ENCODE results near the gene SCAPER.

The SCAPER gene

GRCh38 chr15:76664895-76665294 is 240.2 kb downstream of the SCAPER start:
- no peak overlapping the region for H3K27ac ChIP-seq (ENCODE audit: low read length)
- H3K27me3 ChIP-seq (ENCODE audit: insufficient read depth, low read length): no peaks in the 10 kb centered on the region
- H3K4me3 ChIP-seq (ENCODE audit: low read length): no peak overlapping the region
- no peaks in the 10 kb centered on the region for H3K4me1 ChIP-seq (ENCODE audit: insufficient read depth, low read length)
- no peaks in the 10 kb centered on the region for H3K9me3 ChIP-seq (ENCODE audit: insufficient read depth, low read depth, low read length)
- H3K36me3 ChIP-seq (ENCODE audit: insufficient read depth, low read depth, low read length): no peaks in the 10 kb centered on the region
- no peak overlapping the region for H3K9ac ChIP-seq (ENCODE audit: low read depth, low read length)

GRCh38 chr15:76664411-76664810 is 240.7 kb downstream of the SCAPER start:
- no peaks in the 10 kb centered on the region for H3K4me1 ChIP-seq (ENCODE audit: insufficient read depth, low read length)
- no peaks in the 10 kb centered on the region for H3K36me3 ChIP-seq (ENCODE audit: insufficient read depth, low read depth, low read length)
- no peak overlapping the region for H3K4me3 ChIP-seq (ENCODE audit: low read length)
- H3K27me3 ChIP-seq (ENCODE audit: insufficient read depth, low read length): no peaks in the 10 kb centered on the region
- H3K9ac ChIP-seq (ENCODE audit: low read depth, low read length): no peak overlapping the region
- no peaks in the 10 kb centered on the region for H3K9me3 ChIP-seq (ENCODE audit: insufficient read depth, low read depth, low read length)
- H3K27ac ChIP-seq (ENCODE audit: low read length): no peak overlapping the region

DNA sequence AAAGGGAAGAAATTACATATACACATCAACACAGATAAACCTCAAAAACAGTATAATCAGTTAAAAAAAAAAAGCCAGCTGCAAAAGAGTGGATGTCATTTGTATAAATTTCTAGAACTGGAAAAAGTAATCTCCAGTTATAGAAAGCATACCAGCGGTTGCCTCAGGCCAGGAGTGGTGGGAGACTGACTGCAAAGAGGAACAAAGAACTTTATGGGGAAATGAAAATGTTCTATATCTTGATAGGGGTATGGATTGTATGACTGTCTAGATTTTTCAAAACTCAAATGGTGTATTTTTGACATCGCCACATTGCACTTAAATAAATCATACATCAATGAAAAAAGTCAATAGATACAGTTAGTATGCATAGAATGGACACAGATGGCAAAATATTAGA is 241.6 kb downstream of the SCAPER start:
- Histone ChIP-seq H3K4me1 (ENCODE audit: insufficient read depth, low read length) (no peaks in the 10 kb centered on the region), H3K36me3 (ENCODE audit: insufficient read depth, low read depth, low read length) (no peaks in the 10 kb centered on the region), H3K4me3 (ENCODE audit: low read length) (no peak overlapping the region), H3K9ac (ENCODE audit: low read depth, low read length) (no peak overlapping the region), H3K27ac (ENCODE audit: low read length) (no peak overlapping the region), H3K27me3 (ENCODE audit: insufficient read depth, low read length) (no peaks in the 10 kb centered on the region), H3K9me3 (ENCODE audit: insufficient read depth, low read depth, low read length) (no peaks in the 10 kb centered on the region)

GRCh38 chr15:76648732-76649444 is 256.3 kb downstream of the SCAPER start:
- Histone ChIP-seq H3K9ac (ENCODE audit: low read depth, low read length) (no peak overlapping the region; the same call in 1 of the 2 replicates), H3K4me1 (ENCODE audit: insufficient read depth, low read length) (peaks cover 3% of the 10 kb centered on the region; the same call in 1 of the 2 replicates), H3K27ac (ENCODE audit: low read length) (no peak overlapping the region), H3K36me3 (ENCODE audit: insufficient read depth, low read depth, low read length) (no peaks in the 10 kb centered on the region), H3K4me3 (ENCODE audit: low read length) (no peak overlapping the region), H3K27me3 (ENCODE audit: insufficient read depth, low read length) (no peaks in the 10 kb centered on the region), H3K9me3 (ENCODE audit: insufficient read depth, low read depth, low read length) (no peaks in the 10 kb centered on the region)

DNA sequence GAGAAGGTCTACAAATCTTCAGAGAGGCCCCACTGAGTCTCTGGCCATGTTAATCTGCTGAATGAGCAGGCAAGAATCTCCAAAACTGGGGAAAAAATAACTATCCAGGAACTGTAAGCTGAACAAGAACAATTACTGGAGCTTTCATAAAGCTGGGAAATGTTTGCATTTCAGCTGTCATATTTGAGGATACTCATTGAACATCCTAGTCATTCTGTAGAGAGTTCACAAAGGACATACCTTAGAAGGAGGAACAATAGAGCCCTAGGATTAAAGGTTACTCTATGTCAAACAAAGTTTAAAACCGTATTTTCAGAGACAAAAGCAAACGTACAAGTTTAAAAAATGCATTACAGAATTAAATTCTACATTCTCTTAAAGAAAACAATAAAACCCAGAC is 257.5 kb downstream of the SCAPER start:
- no peak overlapping the region for H3K9ac ChIP-seq (ENCODE audit: low read depth, low read length)
- H3K4me1 ChIP-seq (ENCODE audit: insufficient read depth, low read length): peaks cover 3% of the 10 kb centered on the region; the same call in 1 of the 2 replicates
- H3K4me3 ChIP-seq (ENCODE audit: low read length): peak overlapping the region; percentile 23; the same call in 1 of the 2 replicates
- H3K27me3 ChIP-seq (ENCODE audit: insufficient read depth, low read length): no peaks in the 10 kb centered on the region
- no peaks in the 10 kb centered on the region for H3K36me3 ChIP-seq (ENCODE audit: insufficient read depth, low read depth, low read length)
- H3K27ac ChIP-seq (ENCODE audit: low read length): no peak overlapping the region
- H3K9me3 ChIP-seq (ENCODE audit: insufficient read depth, low read depth, low read length): no peaks in the 10 kb centered on the region

GRCh38 chr15:76644646-76645045 is 260.5 kb downstream of the SCAPER start:
- no peaks in the 10 kb centered on the region for H3K9me3 ChIP-seq (ENCODE audit: insufficient read depth, low read depth, low read length)

DNA sequence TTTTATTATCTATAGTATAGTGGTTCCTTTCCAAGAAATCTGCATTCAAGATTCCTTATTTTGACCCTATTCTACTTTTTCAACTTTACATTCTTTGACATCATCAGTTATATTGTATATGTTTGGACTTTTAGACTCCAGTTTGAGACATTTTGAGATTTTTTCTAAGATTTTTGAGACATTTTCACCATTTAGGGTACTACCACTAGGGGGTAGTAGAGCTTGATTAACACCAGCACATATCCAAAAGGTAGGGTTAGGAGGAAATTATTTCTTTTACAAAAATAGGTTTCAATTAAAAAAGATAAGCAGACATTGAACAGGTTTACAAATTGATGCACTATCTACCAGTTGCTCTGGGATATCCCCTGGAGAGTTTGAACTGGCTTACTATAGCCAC is 262.5 kb downstream of the SCAPER start:
- H3K4me3 ChIP-seq (ENCODE audit: low read length): no peak overlapping the region
- H3K27ac ChIP-seq (ENCODE audit: low read length): no peak overlapping the region
- no peaks in the 10 kb centered on the region for H3K27me3 ChIP-seq (ENCODE audit: insufficient read depth, low read length)
- H3K4me1 ChIP-seq (ENCODE audit: insufficient read depth, low read length): peaks cover 3% of the 10 kb centered on the region; the same call in 1 of the 2 replicates
- H3K36me3 ChIP-seq (ENCODE audit: insufficient read depth, low read depth, low read length): no peaks in the 10 kb centered on the region
- no peak overlapping the region for H3K9ac ChIP-seq (ENCODE audit: low read depth, low read length)
- H3K9me3 ChIP-seq (ENCODE audit: insufficient read depth, low read depth, low read length): no peaks in the 10 kb centered on the region

More at GRCh38 chr15:76644646-76645045, 260.5 kb downstream of the SCAPER start:
- Histone ChIP-seq H3K4me3 (ENCODE audit: low read length) (no peak overlapping the region), H3K27me3 (ENCODE audit: insufficient read depth, low read length) (no peaks in the 10 kb centered on the region), H3K27ac (ENCODE audit: low read length) (no peak overlapping the region), H3K36me3 (ENCODE audit: insufficient read depth, low read depth, low read length) (no peaks in the 10 kb centered on the region), H3K9ac (ENCODE audit: low read depth, low read length) (no peak overlapping the region), H3K4me1 (ENCODE audit: insufficient read depth, low read length) (peaks cover 3% of the 10 kb centered on the region; the same call in 1 of the 2 replicates)

- Histone ChIP-seq H3K9me3 (ENCODE audit: insufficient read depth, low read depth, low read length) (peaks cover 12% of the 10 kb centered on the region; the same call in 1 of the 2 replicates), H3K4me3 (ENCODE audit: low read length) (no peak overlapping the region)
Observed at GRCh38 chr15:76637166-76637565, 268.0 kb downstream of the SCAPER start.

GRCh38 chr15:76636059-76636458 is 269.1 kb downstream of the SCAPER start:
- Histone ChIP-seq H3K4me1 (ENCODE audit: insufficient read depth, low read length) (no peaks in the 10 kb centered on the region), H3K4me3 (ENCODE audit: low read length) (no peak overlapping the region), H3K9ac (ENCODE audit: low read depth, low read length) (no peak overlapping the region), H3K36me3 (ENCODE audit: insufficient read depth, low read depth, low read length) (no peaks in the 10 kb centered on the region), H3K27me3 (ENCODE audit: insufficient read depth, low read length) (no peaks in the 10 kb centered on the region), H3K27ac (ENCODE audit: low read length) (no peak overlapping the region), H3K9me3 (ENCODE audit: insufficient read depth, low read depth, low read length) (peaks cover 12% of the 10 kb centered on the region; the same call in 1 of the 2 replicates)

More at GRCh38 chr15:76637166-76637565, 268.0 kb downstream of the SCAPER start:
- Histone ChIP-seq H3K9ac (ENCODE audit: low read depth, low read length) (no peak overlapping the region), H3K27me3 (ENCODE audit: insufficient read depth, low read length) (no peaks in the 10 kb centered on the region), H3K27ac (ENCODE audit: low read length) (no peak overlapping the region), H3K36me3 (ENCODE audit: insufficient read depth, low read depth, low read length) (no peaks in the 10 kb centered on the region), H3K4me1 (ENCODE audit: insufficient read depth, low read length) (no peaks in the 10 kb centered on the region)

DNA sequence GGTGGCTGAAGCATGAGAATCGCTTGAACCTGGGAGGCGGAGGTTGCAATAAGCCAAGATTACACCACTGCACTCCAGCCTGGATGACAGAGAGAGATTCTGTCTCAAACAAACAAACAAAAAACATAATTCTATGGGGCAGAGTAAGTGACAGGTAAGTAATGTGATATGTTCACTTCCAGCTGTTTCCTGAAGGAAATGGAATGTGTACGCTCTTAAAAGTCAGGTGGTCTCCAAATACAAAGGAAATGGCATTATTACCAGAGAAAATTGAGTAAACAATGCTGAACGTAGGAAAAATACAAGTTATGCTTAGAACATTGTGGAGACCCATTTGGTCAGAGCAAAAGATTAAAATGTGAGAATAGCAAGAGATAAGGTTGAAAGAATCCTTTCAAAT is 278.5 kb downstream of the SCAPER start:
- no peaks in the 10 kb centered on the region for H3K27me3 ChIP-seq (ENCODE audit: insufficient read depth, low read length)
- H3K4me3 ChIP-seq (ENCODE audit: low read length): no peak overlapping the region
- H3K9me3 ChIP-seq (ENCODE audit: insufficient read depth, low read depth, low read length): peaks cover 3% of the 10 kb centered on the region; the same call in 1 of the 2 replicates
- no peak overlapping the region for H3K27ac ChIP-seq (ENCODE audit: low read length)
- no peaks in the 10 kb centered on the region for H3K36me3 ChIP-seq (ENCODE audit: insufficient read depth, low read depth, low read length)
- H3K9ac ChIP-seq (ENCODE audit: low read depth, low read length): no peak overlapping the region
- H3K4me1 ChIP-seq (ENCODE audit: insufficient read depth, low read length): no peaks in the 10 kb centered on the region

DNA sequence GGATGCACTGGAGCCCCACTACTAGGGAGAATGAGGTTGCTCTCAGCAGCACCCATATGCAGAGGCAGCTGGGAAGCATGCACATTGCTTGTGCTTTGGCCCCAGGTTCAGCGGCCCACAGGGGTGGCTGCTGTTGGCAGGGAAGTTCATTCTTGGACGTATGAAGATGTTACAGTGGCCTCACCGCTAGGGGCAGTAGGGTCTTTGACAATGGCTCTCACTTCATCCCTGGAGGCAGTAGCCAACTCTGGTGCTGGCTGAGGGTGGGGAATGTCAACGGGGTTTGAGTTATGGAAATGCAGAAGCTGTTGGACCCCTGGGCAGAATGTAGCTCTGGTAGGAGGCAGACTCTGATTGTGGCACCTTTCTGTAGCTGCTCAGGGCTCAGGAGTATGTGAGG is 279.9 kb downstream of the SCAPER start:
- H3K4me3 ChIP-seq (ENCODE audit: low read length): no peak overlapping the region
- no peaks in the 10 kb centered on the region for H3K36me3 ChIP-seq (ENCODE audit: insufficient read depth, low read depth, low read length)
- no peak overlapping the region for H3K9ac ChIP-seq (ENCODE audit: low read depth, low read length)
- no peaks in the 10 kb centered on the region for H3K27me3 ChIP-seq (ENCODE audit: insufficient read depth, low read length)
- no peak overlapping the region for H3K27ac ChIP-seq (ENCODE audit: low read length)
- no peaks in the 10 kb centered on the region for H3K4me1 ChIP-seq (ENCODE audit: insufficient read depth, low read length)
- H3K9me3 ChIP-seq (ENCODE audit: insufficient read depth, low read depth, low read length): peaks cover 3% of the 10 kb centered on the region; the same call in 1 of the 2 replicates

DNA sequence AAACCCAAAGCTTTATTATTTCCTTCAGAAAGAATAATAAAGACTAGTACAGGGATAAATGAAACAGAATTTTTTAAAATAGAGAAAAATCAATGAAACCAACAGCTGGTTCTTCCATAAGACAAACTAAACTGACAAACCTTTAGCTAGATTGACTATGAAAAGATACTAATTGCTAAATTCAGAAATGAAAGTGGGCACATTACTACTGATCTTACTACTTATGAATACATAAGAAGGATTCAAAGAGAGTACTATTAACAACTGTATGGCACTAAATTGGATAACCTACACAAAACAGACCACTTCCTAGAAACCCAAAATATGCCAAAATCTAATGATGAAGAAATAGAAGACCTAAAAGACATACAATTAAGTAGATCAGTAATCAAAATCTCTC is 290.4 kb downstream of the SCAPER start:
- peaks cover 12% of the 10 kb centered on the region for H3K9me3 ChIP-seq (ENCODE audit: insufficient read depth, low read depth, low read length)
- no peak overlapping the region for H3K4me3 ChIP-seq (ENCODE audit: low read length)
- H3K36me3 ChIP-seq (ENCODE audit: insufficient read depth, low read depth, low read length): no peaks in the 10 kb centered on the region
- H3K9ac ChIP-seq (ENCODE audit: low read depth, low read length): no peak overlapping the region
- no peaks in the 10 kb centered on the region for H3K27me3 ChIP-seq (ENCODE audit: insufficient read depth, low read length)
- no peak overlapping the region for H3K27ac ChIP-seq (ENCODE audit: low read length)
- no peaks in the 10 kb centered on the region for H3K4me1 ChIP-seq (ENCODE audit: insufficient read depth, low read length)
